CD4-positive, alpha-beta T cell treated with Interleukin-4 for 4 hours (primary cell): ENCODE results near the gene PSD2.

Source experiments
- DNase-seq: peaks from one replicate; pipeline ENCODE4 v3.0.0-alpha.2; 2020

PSD2 gene

DNA sequence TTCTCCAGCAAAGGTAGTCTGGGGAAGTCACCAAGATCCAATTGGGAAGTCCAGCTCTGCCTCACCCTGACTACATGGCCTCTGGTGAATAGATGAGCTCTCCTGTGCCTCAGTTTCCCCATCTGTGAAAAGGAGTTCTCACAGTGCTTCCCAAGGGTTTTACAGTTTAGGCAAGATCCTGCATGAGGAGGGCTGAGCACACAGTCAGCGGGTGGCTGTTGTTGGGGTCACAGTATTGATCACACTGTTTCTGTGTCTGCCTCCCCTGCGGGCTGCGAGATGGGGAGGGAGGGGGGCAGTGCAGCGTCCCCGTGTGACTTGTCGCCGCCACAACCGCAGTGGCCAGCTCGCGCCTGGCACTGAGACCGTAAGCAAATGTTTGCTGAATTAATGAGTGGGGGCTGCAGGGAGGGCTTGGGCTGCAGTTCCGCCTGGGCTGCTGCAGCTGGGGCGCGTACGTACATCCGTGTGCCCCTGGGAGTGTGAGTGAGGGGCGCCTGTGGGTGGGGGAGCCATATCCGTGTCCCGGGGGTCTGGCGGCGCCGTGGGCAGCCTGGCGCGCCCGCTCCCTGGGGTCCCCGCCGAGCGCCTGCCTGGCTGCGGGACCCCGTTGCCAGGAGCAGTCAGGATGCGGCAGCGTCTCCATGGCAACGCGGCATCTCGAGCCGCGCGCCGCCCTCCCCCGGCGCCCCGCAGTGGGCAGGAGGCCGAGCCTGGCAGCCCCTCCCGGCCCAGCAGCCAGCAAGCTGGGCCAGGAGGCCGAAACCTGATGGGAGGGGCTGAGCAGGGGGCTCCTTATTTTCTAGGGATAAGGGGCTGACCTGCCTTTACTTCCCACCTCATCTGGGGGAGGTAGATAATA lies 31.4 kb upstream of the PSD2 start:
- no peak for DNase-seq

DNA sequence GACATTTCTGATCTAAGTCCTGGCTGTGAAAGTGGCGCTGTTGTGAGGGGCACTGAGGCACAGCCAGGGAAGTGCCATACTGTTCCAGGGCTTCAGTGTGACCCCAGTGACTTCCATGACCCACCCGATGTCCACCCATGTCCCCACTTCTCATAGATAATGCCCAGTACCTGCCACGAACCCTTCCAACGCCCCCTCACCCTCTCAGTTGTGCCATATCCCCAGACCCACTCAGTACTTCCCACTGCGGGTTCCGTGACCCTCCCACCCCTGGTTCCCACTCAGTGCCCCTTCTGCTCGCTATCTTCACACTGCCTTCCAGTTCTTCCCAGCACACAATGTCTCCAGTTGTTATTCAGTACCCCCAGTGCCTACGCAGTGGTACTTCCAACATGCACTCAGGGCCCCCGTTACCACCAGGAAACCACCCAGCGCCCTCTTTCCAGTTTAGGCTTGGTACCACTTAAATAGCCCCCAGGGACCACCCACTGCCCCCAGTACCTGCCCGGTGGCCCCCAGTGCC lies 30.7 kb upstream of the PSD2 start:
- no peak for DNase-seq

DNA sequence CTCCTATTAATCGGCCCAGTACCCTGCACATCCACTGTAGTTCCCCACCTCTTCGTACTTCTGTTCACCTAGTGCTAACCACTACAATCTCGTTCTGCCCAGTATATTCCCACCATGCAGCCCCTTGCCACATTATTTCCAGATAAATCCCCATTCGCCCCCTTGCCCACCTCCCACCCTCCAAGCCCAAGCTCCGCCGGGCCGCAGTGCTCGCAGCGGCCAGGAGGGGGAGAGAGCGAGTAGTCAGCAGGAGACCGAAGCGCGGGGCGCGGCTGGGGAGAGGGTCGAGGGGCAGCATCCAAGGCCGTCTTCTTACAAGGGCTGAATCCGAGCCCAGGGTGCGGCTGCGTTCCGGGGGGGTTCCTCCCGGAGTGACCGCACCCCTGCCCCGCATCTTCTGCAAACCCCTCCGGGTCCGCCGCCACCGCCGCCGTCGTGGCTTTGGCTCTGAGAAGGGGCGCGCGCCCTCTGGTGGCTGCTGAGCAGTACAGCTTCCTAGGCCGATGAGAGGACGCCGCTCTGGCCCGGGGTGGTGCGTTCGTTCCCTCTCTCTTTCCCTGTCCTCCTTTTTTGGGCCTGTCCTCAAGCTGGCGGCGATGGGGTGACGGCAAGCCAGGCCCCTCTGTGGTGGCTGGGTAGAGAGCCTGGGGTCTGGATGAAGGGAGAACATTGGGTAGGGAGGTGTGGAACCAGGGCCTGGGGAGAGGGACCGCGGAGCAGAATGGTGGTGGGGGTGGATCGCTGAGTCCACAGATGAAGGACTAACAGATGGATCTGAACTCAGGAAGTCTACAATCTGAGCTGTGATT lies 30.0 kb upstream of the PSD2 start:
- DNase-seq: peak; percentile 59

GRCh38 chr5:139767960-139768359 lies 27.6 kb upstream of the PSD2 start:
- no peak for DNase-seq

DNA sequence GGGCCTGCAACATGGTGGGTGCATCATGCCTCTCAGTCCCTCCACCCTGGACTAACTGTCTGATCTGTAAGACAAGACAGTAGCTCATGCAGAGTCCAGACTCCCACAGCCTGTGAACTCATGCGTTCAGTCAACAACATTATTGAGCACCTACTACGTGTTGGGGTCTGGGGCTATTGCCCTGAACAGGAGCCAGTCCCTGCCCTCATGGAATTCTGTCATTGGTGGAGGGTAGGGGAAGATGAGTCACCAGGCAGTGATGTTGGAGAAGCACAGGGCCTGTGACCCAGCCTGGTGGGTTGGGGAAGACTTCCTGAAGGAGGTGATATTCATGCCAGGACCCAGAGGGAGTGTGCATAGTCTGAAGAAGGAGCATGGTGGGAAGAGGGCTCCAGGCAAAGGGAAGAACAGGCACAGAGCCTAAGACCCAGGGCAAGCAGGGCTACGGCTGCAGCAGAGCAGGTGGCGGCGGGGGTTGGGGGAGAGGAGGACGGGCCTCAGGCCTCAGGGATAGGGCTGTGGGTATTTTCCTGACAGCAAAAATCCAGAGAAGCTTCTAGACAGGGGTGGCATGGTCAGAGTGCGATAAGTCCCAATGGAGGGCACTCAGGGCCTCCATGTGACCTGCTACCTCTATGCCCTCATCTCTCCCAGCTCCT lies 26.7 kb upstream of the PSD2 start:
- no peak for DNase-seq

DNA sequence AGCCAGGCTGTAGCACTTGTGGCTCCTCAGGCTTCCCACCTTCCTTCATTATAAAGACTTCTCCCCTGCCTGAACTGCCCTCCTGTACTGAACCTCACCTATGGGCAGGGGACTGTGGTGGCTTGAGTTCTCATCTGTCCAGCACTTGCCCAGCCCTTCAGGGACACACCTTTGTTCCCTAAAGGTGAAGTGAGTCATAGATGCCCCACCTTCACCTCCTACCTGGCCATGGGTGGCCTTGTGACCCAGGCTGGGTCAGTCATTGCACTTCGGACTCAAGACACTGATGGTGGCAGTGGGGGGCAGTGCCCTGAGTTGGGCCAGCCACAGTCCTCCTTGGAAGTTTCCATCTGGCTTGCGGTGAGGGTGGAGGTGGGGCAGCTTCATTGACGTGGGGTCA lies 26.1 kb upstream of the PSD2 start:
- no peak for DNase-seq

- DNase-seq: no peak
Measured at GRCh38 chr5:139770722-139771121, 24.9 kb upstream of the PSD2 start.

GRCh38 chr5:139772089-139772791 lies 23.4 kb upstream of the PSD2 start:
- no peak for DNase-seq

GRCh38 chr5:139772927-139773690 lies 22.5 kb upstream of the PSD2 start:
- no peak for DNase-seq

GRCh38 chr5:139774980-139775661 lies 20.5 kb upstream of the PSD2 start:
- DNase-seq: peak; percentile 65

DNA sequence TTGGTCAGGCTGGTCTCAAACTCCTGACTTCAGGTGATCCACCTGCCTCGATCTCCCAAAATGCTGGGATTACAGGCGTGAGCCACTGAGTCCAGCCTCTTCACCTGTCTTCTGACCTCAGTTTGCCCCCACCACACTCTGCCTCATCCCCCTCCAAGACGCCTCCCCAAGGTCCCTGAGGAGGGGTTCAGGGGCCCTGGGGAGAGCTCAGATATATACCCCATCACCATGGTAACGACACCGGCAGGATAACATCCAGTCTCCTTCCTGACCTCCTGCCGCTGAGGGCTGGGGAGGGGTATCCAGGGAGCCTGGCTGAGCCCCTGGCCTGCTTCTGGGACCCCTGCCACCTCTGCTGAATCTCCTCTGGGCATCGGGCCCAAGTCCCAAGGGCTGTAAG lies 19.7 kb upstream of the PSD2 start:
- DNase-seq: no peak

DNA sequence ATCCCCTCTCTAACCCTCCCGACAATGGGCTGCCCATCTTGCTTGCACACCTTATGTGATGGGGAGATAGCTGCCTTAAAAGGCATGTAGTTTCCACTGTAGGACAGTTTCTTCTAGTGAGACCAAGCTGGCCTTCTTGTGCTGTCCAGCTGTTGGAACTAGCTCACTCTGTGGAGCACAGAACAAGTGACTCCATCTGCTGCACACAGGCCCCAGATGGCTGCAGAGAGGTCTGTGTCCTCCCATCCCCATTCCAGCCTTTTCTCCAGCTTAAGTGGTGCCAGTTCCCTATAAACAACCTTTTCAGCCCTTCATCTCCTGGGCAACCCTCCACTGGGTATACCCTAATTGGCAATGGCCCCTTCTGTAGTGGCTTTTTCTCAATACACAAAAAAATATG lies 18.7 kb upstream of the PSD2 start:
- DNase-seq: no peak

- DNase-seq: no peak
Measured at GRCh38 chr5:139783436-139783965, 12.1 kb upstream of the PSD2 start.

DNA sequence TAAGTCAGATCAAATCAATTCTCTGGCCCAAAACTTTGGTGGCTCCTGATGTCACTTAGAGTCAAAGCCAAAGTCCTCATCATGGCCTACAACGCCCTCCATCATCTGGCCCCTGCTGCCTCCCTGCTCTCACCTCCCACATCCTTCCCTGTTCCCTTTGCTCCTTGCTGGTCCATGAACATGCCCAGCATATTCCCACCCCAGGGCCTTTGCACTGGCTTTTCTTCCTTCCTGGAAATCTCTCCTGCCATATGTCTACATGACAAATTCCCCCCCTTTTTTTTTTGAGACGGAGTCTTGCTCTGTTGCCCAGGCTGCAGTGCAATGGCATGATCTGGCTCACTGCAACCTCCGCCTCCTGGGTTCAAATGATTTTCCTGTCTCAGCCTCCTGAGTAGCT lies 11.1 kb upstream of the PSD2 start:
- DNase-seq: no peak

- no peak for DNase-seq
Measured at GRCh38 chr5:139787257-139787567, 8.4 kb upstream of the PSD2 start.

DNA sequence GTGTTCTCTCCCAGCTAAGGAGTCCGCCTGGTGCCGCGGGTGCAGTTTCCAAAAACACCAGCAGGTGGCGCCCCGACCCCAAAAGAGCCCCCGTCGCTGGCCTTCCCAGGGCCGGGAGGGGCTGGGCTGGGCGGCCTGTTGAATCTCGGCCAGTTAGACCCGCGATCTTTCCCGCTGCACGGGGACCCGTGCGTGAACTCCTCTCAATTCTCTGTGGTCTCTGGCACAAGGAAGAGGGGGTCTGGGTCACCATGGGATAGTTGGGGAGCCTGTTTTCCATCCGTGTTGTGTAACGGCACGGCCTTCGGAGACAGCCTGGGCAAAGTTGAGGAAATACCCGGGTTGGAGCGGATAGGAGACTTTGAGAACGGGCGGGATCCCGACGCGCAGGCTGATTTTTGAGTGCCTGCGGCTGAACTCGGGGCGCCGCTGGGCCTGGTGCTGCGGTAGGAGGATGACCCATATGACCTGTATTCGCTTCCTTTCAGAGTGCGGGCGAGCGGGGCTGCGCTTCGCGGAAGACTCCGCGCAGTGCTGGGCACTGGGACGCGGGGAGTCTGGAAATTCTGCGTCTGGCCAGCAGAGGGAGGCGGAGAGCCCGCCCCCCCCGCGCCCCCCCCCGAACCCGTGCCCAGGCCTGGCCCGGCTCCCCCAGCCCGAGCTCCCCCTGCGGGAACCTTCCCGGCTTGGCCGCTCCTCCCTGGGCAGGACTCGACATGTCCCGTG lies 7.9 kb upstream of the PSD2 start:
- peak; percentile 76 for DNase-seq

GRCh38 chr5:139788294-139788910 lies 7.2 kb upstream of the PSD2 start:
- no peak for DNase-seq

GRCh38 chr5:139789116-139789844 lies 6.3 kb upstream of the PSD2 start:
- no peak for DNase-seq

DNA sequence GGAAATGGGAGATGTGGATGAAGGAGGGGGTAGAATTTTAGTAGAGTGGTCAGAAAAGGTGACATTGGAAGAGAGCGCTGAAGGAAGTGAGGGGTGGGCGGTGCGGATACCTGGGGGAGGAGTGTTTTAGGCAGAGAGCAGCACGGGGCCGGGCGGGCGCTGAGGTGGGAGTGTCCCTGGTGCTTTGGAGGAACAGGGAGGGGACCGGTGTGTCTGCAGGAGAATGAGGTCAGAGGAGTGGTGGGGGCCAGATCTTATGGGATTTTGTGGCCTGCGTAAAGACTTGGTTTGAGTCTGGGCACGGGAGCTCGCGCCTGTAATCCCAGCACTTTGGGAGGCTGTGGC lies 5.8 kb upstream of the PSD2 start:
- no peak for DNase-seq

- no peak for DNase-seq
Measured at GRCh38 chr5:139792218-139792617, 3.4 kb upstream of the PSD2 start.
